Measurements from ENCODE around the gene CD40.

The CD40 gene

GRCh38 chr20:46175127-46175494 lies 57.0 kb downstream of the CD40 start:
- DNase-seq = no peak

- no peak for DNase-seq
Observed at GRCh38 chr20:46176739-46177378, 58.7 kb downstream of the CD40 start.

- no peak for DNase-seq
Observed at GRCh38 chr20:46177768-46178167, 59.7 kb downstream of the CD40 start.

- DNase-seq = no peak
Observed at GRCh38 chr20:46178891-46179290, 60.8 kb downstream of the CD40 start.

Data from central memory CD4-positive, alpha-beta T cell (primary cell).